HUES64 (cell line): ENCODE data around the gene TIMM50.
A peak's percentile ranks its signal among the peaks of the same experiment; 100 is the strongest.
"Not testable (repeated sequence)": the region's sequence is repeated elsewhere in the genome, so short reads cannot be mapped to it uniquely, and the experiment has no call there.

ENCODE experiments used
- H3K27ac ChIP-seq: 2 replicates; pipeline ENCODE4 v1.7.0; 2013; ENCODE audit warnings: low read depth, low read length, inconsistent platforms
- H3K27me3 ChIP-seq: 2 replicates; pipeline ENCODE4 v1.6.1; 2013; ENCODE audit warnings: mild to moderate bottlenecking, low read length; ENCODE audit not compliant: insufficient read depth
- H3K36me3 ChIP-seq: 2 replicates; pipeline ENCODE4 v1.6.1; 2013; ENCODE audit warnings: mild to moderate bottlenecking, low read length; ENCODE audit not compliant: insufficient read depth
- H3K4me1 ChIP-seq: 2 replicates; pipeline ENCODE4 v1.6.1; 2013; ENCODE audit warnings: mild to moderate bottlenecking, low read length, moderate library complexity; ENCODE audit not compliant: insufficient read depth
- H3K4me3 ChIP-seq: 2 replicates; pipeline ENCODE4 v1.5.1; 2013; ENCODE audit warnings: mild to moderate bottlenecking, low read length, moderate library complexity
- H3K9ac ChIP-seq: 2 replicates; pipeline ENCODE4 v1.6.1; 2013; ENCODE audit warnings: mild to moderate bottlenecking, low read depth, low read length
- H3K9me3 ChIP-seq: 2 replicates; pipeline ENCODE4 v1.6.1; 2013; ENCODE audit warnings: low read depth, low read length; ENCODE audit not compliant: insufficient read depth
- WGBS: fragments of 150-250, 120-280 bp; methylation state at CpG from one replicate; pipeline ENCODE4 v1.1.7; 2013; ENCODE audit warnings: missing lambda C conversion rate; 5-methylcytosine and 5-hydroxymethylcytosine counted together

Gene TIMM50

DNA sequence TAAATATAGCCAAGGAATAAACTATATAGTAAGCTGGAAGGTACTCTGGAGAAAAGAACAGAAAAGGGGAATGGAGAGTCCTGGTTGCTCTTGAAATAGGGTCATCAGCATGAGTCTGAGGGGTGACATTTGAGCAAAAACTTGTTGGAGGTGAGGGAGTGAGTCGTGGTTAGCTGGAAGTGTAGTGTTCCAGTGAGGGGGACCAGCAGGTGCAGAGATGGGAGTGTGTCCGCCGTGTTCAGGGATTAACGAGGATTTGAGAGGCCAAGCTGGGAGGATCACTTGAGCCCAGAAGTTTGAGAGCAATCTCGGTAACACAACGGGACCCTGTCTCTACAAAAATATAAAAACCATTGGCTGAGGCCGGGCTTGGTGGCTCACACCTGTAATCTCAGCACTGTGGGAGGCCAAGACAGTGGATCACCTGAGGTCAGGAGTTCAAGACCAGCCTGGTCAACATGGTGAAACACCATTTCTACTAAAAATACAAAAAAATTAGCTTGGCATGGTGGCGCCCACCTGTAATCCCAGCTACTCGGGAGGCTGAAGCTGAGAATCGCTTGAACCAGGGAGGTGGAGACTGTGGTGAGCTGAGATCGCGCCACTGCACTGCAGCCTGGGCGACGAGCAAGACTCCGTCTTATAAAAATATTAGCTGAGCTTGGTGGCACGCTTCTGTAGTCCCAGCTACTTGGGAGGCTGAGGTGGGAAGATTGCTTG is 34.1 kb upstream of the TIMM50 start:
- Histone ChIP-seq H3K9me3 (no peaks in the 10 kb centered on the region), H3K4me1 (no peaks in the 10 kb centered on the region), H3K9ac (peak overlapping the region; percentile 96), H3K4me3 (peak overlapping the region; percentile 94), H3K27ac (no peak overlapping the region), H3K27me3 (no peaks in the 10 kb centered on the region), H3K36me3 (peaks cover 18% of the 10 kb centered on the region)
- WGBS: 92% methylated on average over 16 of the region's 16 CpGs

DNA sequence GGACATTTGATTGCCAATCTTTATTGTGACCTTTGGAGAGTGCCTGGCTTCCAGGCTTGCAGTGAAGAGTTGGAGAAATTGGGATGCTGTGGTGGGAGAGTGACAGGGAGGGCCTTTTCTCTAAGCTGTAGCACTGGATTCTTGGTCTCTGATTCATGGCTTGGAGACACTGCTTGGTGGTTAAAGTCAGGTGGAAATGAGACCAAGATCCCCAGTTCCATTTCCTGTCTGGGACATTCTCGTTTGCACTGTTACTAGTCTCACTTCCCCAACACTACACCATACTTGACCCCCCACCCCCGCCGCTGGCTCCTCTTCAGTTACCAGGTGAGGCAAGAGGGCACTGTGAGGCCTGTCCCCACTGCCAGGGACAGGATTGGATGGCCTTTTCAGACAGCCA is 32.4 kb upstream of the TIMM50 start:
- no peak overlapping the region for H3K4me3 ChIP-seq
- peaks cover 28% of the 10 kb centered on the region for H3K36me3 ChIP-seq
- no peaks in the 10 kb centered on the region for H3K4me1 ChIP-seq
- WGBS: 96% methylated on average over 3 of the region's 3 CpGs
- H3K27ac ChIP-seq: no peak overlapping the region
- no peaks in the 10 kb centered on the region for H3K9me3 ChIP-seq
- no peak overlapping the region for H3K9ac ChIP-seq
- no peaks in the 10 kb centered on the region for H3K27me3 ChIP-seq

DNA sequence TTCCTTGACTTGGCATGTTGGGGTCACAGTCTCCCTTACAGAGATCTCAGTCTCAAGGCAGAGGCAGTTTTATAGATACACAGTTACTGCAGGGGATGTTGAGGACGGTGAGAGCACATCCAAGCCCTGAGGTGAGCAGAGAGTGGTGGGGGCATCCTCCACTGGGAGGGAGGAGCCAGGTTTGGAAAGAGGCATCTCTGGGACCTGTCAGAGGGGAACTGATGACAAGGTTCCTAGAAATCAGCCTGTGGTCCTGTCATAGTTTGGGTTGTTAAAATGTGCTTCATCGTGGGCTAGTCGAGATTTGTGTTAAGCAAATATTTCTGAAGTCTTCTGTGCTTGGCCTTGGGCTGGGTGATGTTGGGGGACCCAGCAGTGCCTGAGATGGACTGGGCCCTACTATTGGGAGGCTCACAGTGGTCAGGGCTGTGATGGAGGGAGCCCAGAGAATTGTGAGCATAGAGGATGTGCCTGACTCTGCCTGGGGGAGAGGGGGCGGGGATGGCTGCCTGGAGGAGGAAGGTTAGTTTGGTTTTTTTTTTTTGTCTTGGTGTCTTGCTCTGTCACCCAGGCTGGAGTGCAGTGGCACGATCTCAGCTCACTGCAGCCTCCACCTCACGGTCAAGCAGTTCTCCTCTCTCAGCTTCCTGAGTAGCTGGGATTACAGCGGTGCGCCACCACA is 31.4 kb upstream of the TIMM50 start:
- no peaks in the 10 kb centered on the region for H3K4me1 ChIP-seq
- no peak overlapping the region for H3K4me3 ChIP-seq
- no peak overlapping the region for H3K9ac ChIP-seq
- no peaks in the 10 kb centered on the region for H3K9me3 ChIP-seq
- 90% methylated on average over 8 of the region's 8 CpGs for WGBS
- H3K27ac ChIP-seq: no peak overlapping the region
- no peaks in the 10 kb centered on the region for H3K27me3 ChIP-seq
- H3K36me3 ChIP-seq: peaks cover 37% of the 10 kb centered on the region

DNA sequence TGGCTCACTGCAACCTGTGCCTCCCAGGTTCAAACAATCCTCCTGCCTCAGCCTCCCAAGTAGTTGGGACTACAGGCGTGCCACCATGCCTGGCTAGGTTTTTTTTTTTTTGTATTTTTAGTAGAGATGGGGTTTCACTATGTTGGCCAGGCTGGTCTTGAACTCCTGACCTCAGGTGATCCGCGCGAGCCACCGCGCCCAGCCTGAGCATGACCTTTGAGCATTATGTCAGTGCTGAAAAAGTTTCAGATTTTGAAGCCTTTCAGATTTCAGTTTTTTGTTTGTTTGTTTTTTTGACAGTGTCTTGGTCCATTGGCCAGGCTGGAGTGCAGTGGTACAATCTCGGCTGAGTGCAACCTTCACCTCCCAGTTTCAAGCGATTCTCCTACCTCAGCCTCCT is 29.4 kb upstream of the TIMM50 start:
- not testable (repeated sequence) for H3K4me3 ChIP-seq

DNA sequence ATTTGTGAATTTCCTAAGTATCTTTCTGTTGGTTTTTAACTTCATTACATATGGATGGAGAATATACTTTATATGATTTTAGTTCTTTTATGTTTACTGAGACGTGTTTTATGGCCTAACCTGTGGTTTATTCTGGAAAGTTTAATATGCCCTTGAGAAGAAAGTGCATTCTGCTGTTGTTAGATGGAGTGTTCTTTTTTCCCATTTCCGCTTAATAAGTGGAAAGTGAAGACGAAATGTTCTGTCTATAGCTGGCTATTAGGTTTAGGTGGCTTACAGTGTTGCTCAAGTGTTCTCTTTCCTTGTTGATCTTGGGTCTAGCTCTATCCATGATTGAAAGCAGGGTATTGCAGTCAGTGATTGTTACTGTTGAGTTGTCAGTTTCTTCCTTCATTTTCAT is 17.2 kb upstream of the TIMM50 start:
- H3K27ac ChIP-seq: no peak overlapping the region
- H3K9me3 ChIP-seq: no peaks in the 10 kb centered on the region
- WGBS: 92% methylated on average over 3 of the region's 3 CpGs
- H3K9ac ChIP-seq: no peak overlapping the region
- H3K4me3 ChIP-seq: no peak overlapping the region
- no peaks in the 10 kb centered on the region for H3K27me3 ChIP-seq
- no peaks in the 10 kb centered on the region for H3K4me1 ChIP-seq
- peaks cover 84% of the 10 kb centered on the region for H3K36me3 ChIP-seq

More for the DNA sequence above, 29.4 kb upstream of the TIMM50 start:
- H3K27me3 ChIP-seq, H3K27ac ChIP-seq, H3K9ac ChIP-seq, H3K4me1 ChIP-seq, H3K9me3 ChIP-seq: not testable (repeated sequence)
- WGBS: 98% methylated on average over 8 of the region's 8 CpGs
- H3K36me3 ChIP-seq: peaks cover 45% of the 10 kb centered on the region

DNA sequence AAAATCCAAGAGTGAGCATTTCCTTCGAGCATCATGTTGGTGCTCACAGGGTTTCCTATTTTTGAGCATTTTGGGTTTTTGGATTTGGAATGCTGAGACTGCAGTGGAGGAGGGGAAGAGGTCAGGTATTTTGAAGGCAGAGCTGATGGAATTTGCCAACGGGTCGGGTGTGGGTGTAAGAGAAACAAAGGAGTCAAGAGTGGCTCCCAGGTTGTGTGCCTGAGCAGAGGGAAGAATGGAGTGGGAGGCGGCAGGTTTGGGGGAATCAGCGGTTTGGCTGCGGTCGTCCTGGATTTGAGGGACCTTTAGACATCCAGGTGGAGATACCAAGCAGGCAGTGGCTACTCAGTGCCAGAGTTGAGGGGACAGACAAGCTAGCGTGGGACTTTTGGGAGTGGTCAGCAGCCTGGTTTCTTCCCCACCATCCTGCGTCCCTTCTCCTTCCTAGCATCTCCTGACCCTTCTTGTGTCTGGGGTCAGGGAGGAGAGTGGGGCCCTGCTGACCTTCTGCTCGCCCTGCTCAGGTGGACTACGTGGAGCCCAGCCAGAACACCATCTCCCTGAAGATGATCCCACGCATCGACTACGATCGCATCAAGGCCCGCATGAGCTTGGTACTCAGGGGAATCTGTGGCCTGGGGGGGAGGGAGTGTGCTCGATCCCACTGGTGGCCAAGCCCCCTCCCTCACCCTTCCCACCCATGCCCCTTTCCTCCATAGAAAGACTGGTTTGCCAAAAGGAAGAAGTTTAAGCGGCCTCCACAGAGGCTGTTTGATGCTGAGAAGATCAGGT is 14.5 kb upstream of the TIMM50 start:
- 95% methylated on average over 17 of the region's 18 CpGs for WGBS
- peaks cover 85% of the 10 kb centered on the region for H3K36me3 ChIP-seq
- H3K9ac ChIP-seq: no peak overlapping the region
- no peak overlapping the region for H3K4me3 ChIP-seq
- H3K9me3 ChIP-seq: no peaks in the 10 kb centered on the region
- no peak overlapping the region for H3K27ac ChIP-seq
- H3K27me3 ChIP-seq: no peaks in the 10 kb centered on the region
- H3K4me1 ChIP-seq: no peaks in the 10 kb centered on the region

DNA sequence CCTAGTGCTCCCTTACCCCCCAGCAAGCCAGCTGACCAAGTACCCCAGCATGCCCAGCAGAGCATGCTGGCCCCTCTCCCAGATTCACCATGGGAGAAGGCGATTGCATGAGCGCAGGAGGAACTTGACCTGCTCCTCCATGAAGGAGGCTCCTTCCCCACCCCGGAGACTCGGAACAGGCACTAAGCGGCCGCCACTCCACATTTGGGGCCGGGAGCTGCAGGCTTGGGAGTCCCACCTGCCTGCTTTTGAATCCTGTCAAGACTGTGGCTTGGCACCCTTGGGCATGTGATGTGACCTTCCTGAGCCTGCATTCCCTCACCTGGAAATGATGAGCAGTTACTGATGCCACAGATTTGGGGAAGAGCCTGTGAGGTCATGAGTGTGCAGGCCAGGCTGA is 12.7 kb upstream of the TIMM50 start:
- Histone ChIP-seq H3K9ac (no peak overlapping the region), H3K4me3 (no peak overlapping the region), H3K4me1 (no peaks in the 10 kb centered on the region), H3K9me3 (no peaks in the 10 kb centered on the region), H3K36me3 (peaks cover 94% of the 10 kb centered on the region), H3K27me3 (no peaks in the 10 kb centered on the region), H3K27ac (no peak overlapping the region)
- 98% methylated on average over 7 of the region's 7 CpGs for whole genome bisulfite sequencing

DNA sequence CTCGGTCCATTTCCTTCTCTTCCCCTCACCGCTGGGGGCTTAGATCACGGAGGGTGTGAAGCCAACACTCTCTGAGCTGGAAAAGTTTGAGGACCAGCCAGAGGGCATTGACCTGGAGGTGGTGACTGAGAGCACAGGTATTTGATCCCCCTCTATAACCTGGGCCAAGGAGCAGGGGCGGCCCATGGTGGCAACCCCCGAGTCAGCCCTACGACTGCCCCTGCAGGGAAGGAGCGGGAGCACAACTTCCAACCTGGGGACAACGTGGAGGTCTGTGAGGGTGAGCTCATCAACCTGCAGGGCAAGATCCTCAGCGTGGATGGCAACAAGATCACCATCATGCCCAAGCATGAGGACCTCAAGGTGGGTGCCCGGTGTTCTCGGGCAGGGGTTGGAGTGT is 11.6 kb upstream of the TIMM50 start:
- WGBS: 95% methylated on average over 11 of the region's 11 CpGs
- no peak overlapping the region for H3K9ac ChIP-seq
- peaks cover 96% of the 10 kb centered on the region for H3K36me3 ChIP-seq
- H3K4me1 ChIP-seq: no peaks in the 10 kb centered on the region
- H3K4me3 ChIP-seq: no peak overlapping the region
- no peaks in the 10 kb centered on the region for H3K9me3 ChIP-seq
- no peak overlapping the region for H3K27ac ChIP-seq
- no peaks in the 10 kb centered on the region for H3K27me3 ChIP-seq

DNA sequence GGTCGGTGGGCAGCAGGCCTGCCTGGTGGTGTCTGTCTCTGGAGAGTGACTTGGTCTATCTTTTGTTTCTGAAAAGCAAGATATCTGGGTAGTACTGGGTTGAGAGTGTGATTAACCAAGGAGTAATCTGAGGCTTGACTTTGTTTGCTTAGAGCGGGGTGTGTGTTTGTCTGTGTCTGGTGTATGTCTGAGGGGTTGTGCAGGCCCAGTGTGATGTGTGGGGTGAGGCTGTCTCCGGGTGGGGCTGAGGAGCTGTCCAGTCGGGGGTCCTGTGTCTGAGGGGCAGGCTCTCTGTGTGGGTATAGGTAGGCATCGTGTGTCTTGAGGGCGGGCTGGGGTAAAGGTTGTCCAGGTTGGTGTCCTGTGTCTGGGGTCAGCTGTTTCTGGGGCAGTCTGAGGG is 11.1 kb upstream of the TIMM50 start:
- no peak overlapping the region for H3K9ac ChIP-seq
- H3K36me3 ChIP-seq: peaks cover 98% of the 10 kb centered on the region
- H3K27me3 ChIP-seq: no peaks in the 10 kb centered on the region
- H3K4me1 ChIP-seq: no peaks in the 10 kb centered on the region
- no peak overlapping the region for H3K27ac ChIP-seq
- H3K9me3 ChIP-seq: no peaks in the 10 kb centered on the region
- WGBS: 85% methylated on average over 6 of the region's 6 CpGs
- H3K4me3 ChIP-seq: no peak overlapping the region

DNA sequence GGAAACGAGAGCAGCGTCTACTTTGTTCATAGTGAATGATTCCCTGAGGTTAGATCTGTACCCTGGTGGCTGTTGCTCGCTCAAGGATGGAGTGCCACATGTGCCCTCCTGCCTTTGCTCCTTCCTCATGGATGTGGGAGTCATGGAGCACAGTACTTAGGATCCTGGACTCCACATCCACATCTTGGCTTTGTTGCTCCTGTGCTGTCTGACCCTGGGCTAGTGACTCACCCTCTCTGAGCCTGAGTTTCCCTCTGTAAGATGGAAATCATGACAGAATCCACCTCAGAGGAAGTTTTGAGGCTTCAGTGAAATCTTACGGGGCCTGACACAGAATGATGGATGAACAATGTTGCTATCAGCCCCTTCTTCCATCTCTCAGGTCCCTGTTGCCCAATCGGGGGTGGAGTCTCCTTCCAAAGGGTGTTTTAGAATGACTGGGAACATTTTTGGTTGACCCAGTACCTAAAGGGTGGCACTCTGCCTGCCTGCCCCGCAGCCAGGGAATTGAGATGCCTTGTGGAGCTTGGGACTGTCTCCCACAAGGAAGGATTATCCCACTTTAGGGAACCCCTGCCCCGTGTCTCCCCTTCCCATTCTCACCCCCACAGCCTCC is 9.8 kb upstream of the TIMM50 start:
- no peak overlapping the region for H3K9ac ChIP-seq
- no peaks in the 10 kb centered on the region for H3K4me1 ChIP-seq
- no peaks in the 10 kb centered on the region for H3K9me3 ChIP-seq
- H3K4me3 ChIP-seq: no peak overlapping the region
- H3K27ac ChIP-seq: no peak overlapping the region
- H3K27me3 ChIP-seq: no peaks in the 10 kb centered on the region
- peaks cover 95% of the 10 kb centered on the region for H3K36me3 ChIP-seq
- WGBS: 95% methylated on average over 7 of the region's 7 CpGs
